DMS53 treated with DMSO at 0.1 percent for 48 hours (cell line): ENCODE data around the gene ACOXL.

Source experiments
- DNase-seq: peaks from one replicate; lab custom pipeline; 2025; ENCODE audit not compliant: unreplicated experiment; lab: John Stamatoyannopoulos, UW

ACOXL gene

GRCh38 chr2:110995911-110996310 lies 263.5 kb downstream of the ACOXL start:
- DNase-seq = no peak

- DNase-seq = no peak
Observed at GRCh38 chr2:110997331-110998045, 265.1 kb downstream of the ACOXL start.

DNA sequence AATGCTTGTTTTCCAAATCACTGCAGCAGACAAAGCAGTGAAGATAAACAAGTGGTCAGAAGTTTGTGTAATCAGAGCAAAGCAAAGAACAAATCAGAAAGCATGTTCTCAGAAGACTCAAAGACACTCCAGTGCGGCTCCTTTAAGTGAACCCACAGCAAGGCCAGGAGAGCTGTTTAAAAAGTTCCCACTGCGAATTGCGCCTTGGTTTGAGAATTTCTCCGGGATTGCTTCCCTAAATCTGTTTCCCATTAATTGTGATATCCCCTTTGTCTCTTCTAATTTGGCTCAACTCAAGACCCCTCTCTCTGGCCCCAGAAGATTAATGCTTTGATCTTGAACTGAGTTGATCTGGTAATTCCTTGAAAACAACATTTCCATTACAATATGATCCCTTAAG lies 265.9 kb downstream of the ACOXL start:
- DNase-seq = no peak

GRCh38 chr2:110999626-111000025 lies 267.3 kb downstream of the ACOXL start:
- no peak for DNase-seq

DNA sequence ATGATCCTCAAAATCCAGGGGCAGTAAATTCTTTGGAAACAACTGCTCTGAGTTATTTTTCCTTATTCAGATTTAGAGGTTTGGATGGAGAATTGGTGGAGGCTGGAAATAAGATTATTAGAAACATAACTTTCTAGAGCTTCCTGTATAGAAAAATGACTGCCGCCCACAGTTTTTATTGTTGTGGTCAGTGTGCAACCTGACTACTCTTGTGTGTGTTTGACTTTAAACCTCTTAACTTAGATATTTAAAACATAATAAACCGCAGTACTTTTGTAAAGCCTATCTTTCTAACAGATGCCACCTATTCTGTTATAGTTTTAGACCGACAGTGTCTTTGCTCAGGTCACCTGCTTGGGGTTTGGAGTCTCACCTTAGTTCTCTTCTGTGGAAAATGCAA lies 272.9 kb downstream of the ACOXL start:
- DNase-seq = no peak

GRCh38 chr2:111005821-111006220 lies 273.4 kb downstream of the ACOXL start:
- no peak for DNase-seq

DNA sequence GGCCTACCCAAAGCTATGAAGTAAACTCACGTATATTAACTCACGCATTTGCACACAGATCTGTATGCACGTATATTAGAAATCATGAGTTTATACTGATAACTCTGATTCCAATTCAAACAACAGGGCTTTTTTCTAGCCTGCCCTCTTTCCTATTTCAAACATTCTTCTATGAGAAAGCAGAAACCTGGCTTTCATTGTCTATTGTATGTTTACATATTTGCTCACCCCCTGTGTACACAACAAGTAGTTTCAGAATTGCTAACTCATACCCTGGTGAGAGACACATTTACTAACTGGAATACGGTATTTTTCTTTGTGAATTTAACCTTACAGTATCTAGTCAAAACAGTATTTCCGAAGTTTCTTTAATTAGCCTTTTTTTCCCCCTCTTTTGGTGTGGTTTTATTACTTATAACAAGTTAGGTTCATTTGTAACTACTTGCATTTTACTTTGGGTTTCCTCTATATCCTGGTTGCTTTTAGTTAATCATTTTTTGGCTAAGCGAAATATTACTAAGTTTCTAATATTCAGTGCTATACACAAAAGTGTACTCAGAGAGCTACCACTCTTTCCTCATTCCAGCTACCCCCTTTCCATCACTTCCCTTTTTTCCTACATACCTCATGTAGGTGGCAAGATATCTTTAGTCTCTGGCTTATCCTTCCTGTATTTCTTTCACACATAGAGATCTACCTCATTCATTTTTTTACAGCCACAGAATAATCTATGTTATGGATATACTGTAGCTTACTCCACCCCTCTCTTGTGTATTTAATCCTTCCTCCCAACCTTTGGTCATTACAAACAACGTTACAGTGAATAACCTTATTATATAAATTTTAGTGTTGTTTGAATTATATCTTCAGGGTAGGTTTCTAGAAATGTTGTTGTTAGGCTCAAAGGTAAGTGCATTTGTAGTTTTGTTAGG lies 275.6 kb downstream of the ACOXL start:
- DNase-seq = peak; percentile 85

- DNase-seq = no peak
Observed at GRCh38 chr2:111011218-111011617, 278.8 kb downstream of the ACOXL start.

GRCh38 chr2:111015283-111015995 lies 283.1 kb downstream of the ACOXL start:
- no peak for DNase-seq

GRCh38 chr2:111017034-111017622 lies 284.8 kb downstream of the ACOXL start:
- DNase-seq = no peak

- no peak for DNase-seq
Observed at GRCh38 chr2:111017909-111018308, 285.5 kb downstream of the ACOXL start.

DNA sequence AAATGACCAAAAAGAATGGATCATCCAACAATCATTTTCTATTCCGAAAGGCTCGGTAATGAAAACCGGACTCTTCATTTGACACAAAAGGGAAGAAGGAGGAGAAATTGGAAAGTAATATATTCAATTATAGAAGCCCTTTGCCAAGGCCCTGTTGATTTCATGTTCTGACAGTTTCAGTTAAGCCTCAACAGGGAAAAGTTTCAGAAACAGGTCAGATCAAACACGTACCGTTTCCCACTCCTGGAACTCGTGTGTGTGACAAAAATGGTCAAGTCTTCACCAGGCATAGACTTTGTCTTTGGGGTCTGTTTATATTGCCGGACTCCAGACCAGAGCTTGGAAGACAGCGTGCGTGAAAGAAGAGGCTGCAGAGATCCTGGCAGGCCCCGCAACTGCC lies 287.0 kb downstream of the ACOXL start:
- no peak for DNase-seq

DNA sequence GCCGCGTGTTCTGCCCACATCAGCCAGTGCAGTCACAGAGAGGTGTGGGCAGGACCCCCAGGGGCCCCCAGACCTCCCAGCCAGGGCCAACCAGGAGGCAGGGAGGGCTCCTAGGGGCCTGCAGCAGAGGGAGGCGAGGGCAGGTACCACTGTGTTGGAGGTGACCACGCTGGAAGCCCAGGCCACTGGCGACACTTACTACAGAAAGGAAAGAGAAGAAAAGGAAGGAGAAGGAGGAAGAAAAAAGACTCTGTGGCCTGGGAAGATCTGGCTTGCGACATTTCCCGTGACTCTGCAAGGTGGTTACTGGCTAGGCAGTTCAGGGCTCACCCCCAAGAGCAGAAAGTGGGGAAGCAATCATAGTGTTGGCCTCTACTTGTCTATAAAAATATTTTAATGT lies 290.3 kb downstream of the ACOXL start:
- DNase-seq = no peak

- DNase-seq = peak; percentile 23
Observed at GRCh38 chr2:111024496-111024895, 292.1 kb downstream of the ACOXL start.

- peak; percentile 51 for DNase-seq
Observed at GRCh38 chr2:111025288-111025687, 292.9 kb downstream of the ACOXL start.

- DNase-seq = no peak
Observed at GRCh38 chr2:111028720-111029119, 296.3 kb downstream of the ACOXL start.

DNA sequence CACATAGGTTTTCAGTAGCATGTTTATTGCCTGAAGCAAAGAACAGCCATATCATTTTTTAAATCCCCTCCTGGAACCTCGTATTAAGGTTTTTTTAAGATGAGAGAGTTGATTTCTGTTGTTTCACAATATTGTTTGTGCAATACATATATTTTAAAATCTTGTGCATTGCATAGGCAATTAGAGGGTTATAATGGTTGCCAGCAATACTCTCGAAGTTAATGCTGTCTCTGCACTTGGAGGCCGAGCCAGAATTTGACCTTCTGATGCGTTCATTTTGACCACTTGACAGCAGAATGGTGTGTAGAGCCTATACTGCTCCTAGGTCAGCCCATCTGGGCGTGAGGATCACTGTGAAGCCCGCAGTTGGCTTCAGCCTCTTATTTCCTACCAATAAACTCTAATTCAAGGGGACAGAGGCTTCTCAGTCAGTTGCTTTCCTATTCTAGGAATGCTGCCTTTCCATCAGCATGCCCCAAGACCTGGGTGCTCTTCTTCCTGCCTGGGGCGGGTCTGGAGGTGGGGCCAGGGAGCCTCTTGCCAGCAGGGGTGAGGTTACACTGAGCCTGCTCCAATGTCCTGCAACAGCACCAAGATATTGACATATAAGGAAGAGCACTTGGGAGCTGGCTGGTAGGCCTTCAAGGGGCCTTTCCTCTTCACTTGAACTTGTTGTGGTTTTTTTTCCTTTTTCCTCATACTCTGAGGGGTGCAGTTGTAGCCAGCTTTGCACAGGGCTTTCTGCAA lies 297.0 kb downstream of the ACOXL start:
- DNase-seq = no peak

- DNase-seq = no peak
Observed at GRCh38 chr2:111030260-111030891, 298.0 kb downstream of the ACOXL start.

DNA sequence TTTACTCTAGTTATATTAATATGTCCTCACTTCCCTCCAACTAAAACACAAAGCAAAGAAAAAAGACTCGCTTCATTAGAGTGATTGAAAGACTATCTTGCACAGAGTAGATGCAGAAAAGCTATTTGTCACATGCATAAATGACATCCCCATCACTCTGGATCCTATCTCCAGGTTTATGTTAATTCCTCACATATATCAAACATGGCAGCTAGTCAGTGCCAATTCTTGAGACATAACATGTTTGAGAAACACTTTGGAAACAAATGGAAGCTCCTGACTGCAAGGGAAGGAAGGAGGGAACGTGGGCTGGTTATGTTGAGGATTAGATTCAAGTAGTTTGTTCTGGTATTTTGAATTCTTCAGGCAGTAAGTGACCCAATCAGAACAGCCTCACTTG lies 298.6 kb downstream of the ACOXL start:
- DNase-seq = no peak
